Testis (tissue), 3 donors: Measurements from ENCODE around the gene NKIRAS1. TPM values are rescaled to one million over a fixed set of nuclear protein-coding genes. Genes with fewer than 3 reads are reported as not detected.

ENCODE experiments used
- DNase-seq: peaks from one replicate; pipeline ENCODE4 v3.0.0-alpha.2; 2019
- H3K27ac ChIP-seq, 2 donors: fragments of 200-600 bp; sonication (generic); one replicate each; pipeline ENCODE4 v1.5.1; 2019
- H3K27me3 ChIP-seq: fragments of 200-600 bp; sonication (generic); one replicate; pipeline ENCODE4 v1.5.1; 2019
- H3K36me3 ChIP-seq: fragments of 200-600 bp; sonication (generic); one replicate; pipeline ENCODE4 v1.5.1; 2017; ENCODE audit warnings: low read depth; ENCODE audit errors: missing control alignments
- H3K4me1 ChIP-seq: fragments of 200-600 bp; sonication (generic); one replicate; pipeline ENCODE4 v1.5.1; 2019
- H3K4me3 ChIP-seq, 2 donors: fragments of 200-600 bp; sonication (generic); one replicate each; pipeline ENCODE4 v1.5.1; 2017 to 2019
- H3K9me3 ChIP-seq: fragments of 200-600 bp; sonication (generic); one replicate; pipeline ENCODE4 v1.5.1; 2017
- POLR2A ChIP-seq: fragments of 450-650 bp; IDR thresholded peaks from one replicate; pipeline ENCODE4 v1.6.1; 2017; ENCODE audit warnings: antibody characterized with exemption, mild to moderate bottlenecking, moderate library complexity
- WGBS, 2 donors: methylation state at CpG; one replicate each; pipeline ENCODE4 v1.1.5; 2018; 5-methylcytosine and 5-hydroxymethylcytosine counted together
- intact Hi-C: fragments of 100-400 bp; cut with DNase I; formaldehyde crosslinking; loops from one replicate; pipeline ENCODE4 v1.15.1; 2023; ENCODE audit warnings: low total_unique reads
- polyA plus RNA-seq: library from polyadenylated mRNA; stranded (reverse); fragments of 350-450 nt; fragmentation: Illumina TruSeq; extraction: RNeasy Lipid Tissue Mini Kit (QIAGEN cat#74804); gene quantifications from one replicate; pipeline ENCODE4 v1.2.3, GENCODE V29; 2014; ENCODE audit warnings: low read depth, low replicate concordance; ENCODE audit not compliant: insufficient read depth
- total RNA-seq, 2 donors: library from RNA; depleted of rRNA; stranded (reverse); fragments of >200 nt; gene quantifications; one replicate each; pipeline ENCODE4 v1.2.3, GENCODE V29; 2016
- TF ChIP-seq, protein P1 (sequence below), 3 experiments: fragments of 450-650 bp in 2 of 3; fragments of 200-600 bp in 1 of 3; sonication (generic) in 1 of 3; IDR thresholded peaks; one replicate each; pipeline ENCODE4 v1.5.1; 2016 to 2019; ENCODE audit warnings: antibody characterized with exemption in 3 of 3, mild to moderate bottlenecking in 2 of 3, moderate library complexity in 1 of 3

Gene NKIRAS1
- total and polyA plus RNA-seq, 3 donors from 2014 or later, result 35.0 to 41.1 (median 37.2) TPM

DNA sequence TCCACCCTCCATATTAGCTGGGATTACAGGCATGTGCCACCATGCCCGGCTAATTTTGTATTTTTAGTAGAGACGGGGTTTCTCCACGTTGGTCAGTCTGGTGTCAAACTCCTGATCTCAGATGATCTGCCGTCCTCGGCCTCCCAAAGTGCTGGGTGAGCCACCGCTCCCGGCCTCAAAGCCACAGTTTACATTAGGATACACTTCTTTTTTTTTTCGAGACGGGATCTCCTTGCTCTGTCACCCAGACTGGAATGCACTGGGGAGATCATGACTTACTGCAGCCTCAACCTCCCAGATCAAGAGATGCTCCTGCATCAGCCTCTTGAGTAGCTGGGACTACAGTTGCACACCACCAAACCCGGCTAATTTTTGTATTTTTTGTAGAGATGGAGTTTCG is 25.8 kb upstream of the NKIRAS1 start:
- TF ChIP-seq, protein P1, sequence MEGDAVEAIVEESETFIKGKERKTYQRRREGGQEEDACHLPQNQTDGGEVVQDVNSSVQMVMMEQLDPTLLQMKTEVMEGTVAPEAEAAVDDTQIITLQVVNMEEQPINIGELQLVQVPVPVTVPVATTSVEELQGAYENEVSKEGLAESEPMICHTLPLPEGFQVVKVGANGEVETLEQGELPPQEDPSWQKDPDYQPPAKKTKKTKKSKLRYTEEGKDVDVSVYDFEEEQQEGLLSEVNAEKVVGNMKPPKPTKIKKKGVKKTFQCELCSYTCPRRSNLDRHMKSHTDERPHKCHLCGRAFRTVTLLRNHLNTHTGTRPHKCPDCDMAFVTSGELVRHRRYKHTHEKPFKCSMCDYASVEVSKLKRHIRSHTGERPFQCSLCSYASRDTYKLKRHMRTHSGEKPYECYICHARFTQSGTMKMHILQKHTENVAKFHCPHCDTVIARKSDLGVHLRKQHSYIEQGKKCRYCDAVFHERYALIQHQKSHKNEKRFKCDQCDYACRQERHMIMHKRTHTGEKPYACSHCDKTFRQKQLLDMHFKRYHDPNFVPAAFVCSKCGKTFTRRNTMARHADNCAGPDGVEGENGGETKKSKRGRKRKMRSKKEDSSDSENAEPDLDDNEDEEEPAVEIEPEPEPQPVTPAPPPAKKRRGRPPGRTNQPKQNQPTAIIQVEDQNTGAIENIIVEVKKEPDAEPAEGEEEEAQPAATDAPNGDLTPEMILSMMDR (IDR thresholded peaks at IDR 0.05), result no peak
- no peak for TF ChIP-seq POLR2A
- Histone ChIP-seq H3K4me1 (peaks cover 5% of the 10 kb centered on the region), H3K36me3 (no peaks in the 10 kb centered on the region), H3K9me3 (no peaks in the 10 kb centered on the region), H3K4me3 (no peak overlapping the region), H3K27me3 (no peaks in the 10 kb centered on the region), H3K27ac (no peak overlapping the region)
- no peak for DNase-seq
- WGBS, 2 donors, result 65 to 81% methylated on average over 11 of the region's 11 CpGs
- intact Hi-C loops, result no loop called here

DNA sequence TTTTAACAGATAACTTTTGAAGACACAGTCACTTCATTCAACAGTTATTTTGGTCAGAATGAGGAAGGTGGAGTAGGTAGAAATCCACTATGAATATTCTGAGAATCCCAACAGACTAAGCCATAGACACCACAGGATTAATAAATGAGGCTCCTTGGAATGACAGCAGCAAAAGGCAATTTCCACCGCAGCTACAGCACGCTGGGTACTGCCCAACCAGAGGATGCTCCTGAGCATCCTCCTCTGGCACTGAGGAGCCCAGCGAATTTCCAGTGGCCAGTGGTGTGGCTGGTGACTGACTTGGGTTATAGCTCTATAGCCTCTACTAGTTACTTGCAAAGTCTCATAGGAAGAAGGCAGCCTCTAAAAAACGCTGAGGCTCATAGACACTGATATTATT is 24.6 kb upstream of the NKIRAS1 start:
- intact Hi-C loops, result no loop called here
- H3K27ac ChIP-seq, result no peak overlapping the region
- no peaks in the 10 kb centered on the region for H3K27me3 ChIP-seq
- no peaks in the 10 kb centered on the region for H3K9me3 ChIP-seq
- no peak for TF ChIP-seq POLR2A
- 62 to 69% methylated on average over 4 of the region's 4 CpGs for WGBS, 2 donors
- H3K4me1 ChIP-seq, result no peaks in the 10 kb centered on the region
- H3K4me3 ChIP-seq, result no peak overlapping the region
- no peaks in the 10 kb centered on the region for H3K36me3 ChIP-seq
- no peak for DNase-seq

DNA sequence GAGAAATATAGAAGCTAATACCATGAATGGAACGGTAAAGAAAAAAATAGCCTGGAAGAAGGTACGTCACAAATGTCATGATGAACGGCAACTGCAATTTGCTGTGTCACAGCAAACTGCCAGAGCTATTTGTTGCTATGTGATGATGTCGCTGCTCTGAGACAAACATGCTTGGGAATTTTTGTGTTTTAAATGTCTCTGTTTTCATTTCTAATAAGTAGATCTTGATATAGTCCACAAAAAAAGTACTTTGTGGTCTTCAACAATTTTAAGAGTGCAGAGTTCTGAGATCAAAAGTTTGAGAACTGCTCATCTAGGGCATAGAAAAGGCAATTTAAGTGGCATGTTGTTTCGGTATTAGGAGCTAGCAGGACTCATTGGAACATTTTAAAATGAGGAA is 24.0 kb upstream of the NKIRAS1 start:
- no peaks in the 10 kb centered on the region for H3K4me1 ChIP-seq
- TF ChIP-seq POLR2A, result no peak
- TF ChIP-seq, protein P1 (IDR thresholded peaks at IDR 0.05), result no peak
- H3K27me3 ChIP-seq, result no peaks in the 10 kb centered on the region
- WGBS, 2 donors, result 74 to 75% methylated on average over 5 of the region's 5 CpGs
- H3K36me3 ChIP-seq, result no peaks in the 10 kb centered on the region
- no peaks in the 10 kb centered on the region for H3K9me3 ChIP-seq
- intact Hi-C loops, result no loop called here
- no peak overlapping the region for H3K27ac ChIP-seq
- H3K4me3 ChIP-seq, result no peak overlapping the region
- DNase-seq, result no peak

DNA sequence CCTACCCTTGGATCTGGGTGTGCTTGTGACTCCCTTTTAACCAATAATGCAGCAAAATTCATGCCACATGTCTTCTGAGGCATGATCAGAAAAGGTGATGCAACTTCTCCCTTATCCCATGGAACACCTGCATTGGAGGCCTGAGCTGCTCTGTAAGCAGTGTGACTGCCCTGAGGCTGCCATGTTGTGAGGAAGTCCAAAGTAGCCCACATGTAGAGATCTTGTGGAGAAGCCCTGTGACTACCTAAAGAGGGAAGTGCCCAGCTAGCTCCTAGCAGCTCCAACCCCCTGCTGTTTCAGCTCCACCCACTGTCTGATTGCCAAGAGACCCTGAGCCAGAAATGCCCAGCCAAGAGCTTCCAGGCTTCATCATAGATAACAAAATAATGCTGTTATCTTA is 21.9 kb upstream of the NKIRAS1 start:
- no peak overlapping the region for H3K27ac ChIP-seq
- no peak overlapping the region for H3K4me3 ChIP-seq
- H3K36me3 ChIP-seq, result no peaks in the 10 kb centered on the region
- no peak for DNase-seq
- no peaks in the 10 kb centered on the region for H3K27me3 ChIP-seq
- H3K4me1 ChIP-seq, result no peaks in the 10 kb centered on the region
- intact Hi-C loops, result no loop called here
- H3K9me3 ChIP-seq, result no peaks in the 10 kb centered on the region
- TF ChIP-seq, protein P1 (IDR thresholded peaks at IDR 0.05), result no peak
- no peak for TF ChIP-seq POLR2A

DNA sequence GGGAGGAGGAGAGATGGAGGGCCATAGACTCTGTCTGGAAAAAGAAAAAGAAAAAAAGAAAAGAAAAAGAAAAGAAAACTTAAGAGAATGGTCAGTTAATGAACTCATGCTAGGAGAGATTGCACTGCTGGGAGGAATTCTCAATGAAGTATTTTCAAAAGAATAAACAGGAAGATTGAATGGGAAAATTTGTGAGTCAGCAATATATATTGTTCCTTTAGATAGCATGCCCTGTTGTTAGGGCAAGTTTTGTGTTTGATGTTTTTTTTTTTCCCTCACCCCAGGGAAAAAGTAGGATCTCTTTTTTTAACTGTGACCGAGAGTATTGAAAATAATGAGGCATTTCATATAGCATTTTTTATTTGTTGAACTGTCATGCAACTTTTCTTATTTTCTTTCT is 20.5 kb upstream of the NKIRAS1 start:
- intact Hi-C loops, result no loop called here

More for the DNA sequence above, 20.5 kb upstream of the NKIRAS1 start:
- Histone ChIP-seq H3K4me1 (no peaks in the 10 kb centered on the region), H3K27ac (no peak overlapping the region), H3K36me3 (no peaks in the 10 kb centered on the region), H3K4me3 (no peak overlapping the region), H3K27me3 (no peaks in the 10 kb centered on the region), H3K9me3 (no peaks in the 10 kb centered on the region)
- TF ChIP-seq POLR2A, result no peak
- TF ChIP-seq, protein P1 (IDR thresholded peaks at IDR 0.05), result no peak
- WGBS, 2 donors, result 91 to 92% methylated on average over 1 of the region's 1 CpG
- DNase-seq, result no peak
